Ishikawa (cell line): ENCODE results near the gene CCDC174.

ENCODE experiments used
- CEBPB ChIP-seq: IDR thresholded peaks from 2 replicates; pipeline ENCODE4 v1.6.1; 2012
- CREB1 ChIP-seq: IDR thresholded peaks from 2 replicates; pipeline ENCODE4 v1.6.1; 2012; ENCODE audit warnings: low read depth
- EGR1 ChIP-seq: IDR thresholded peaks from 2 replicates; pipeline ENCODE4 v1.6.1; 2012
- EP300 ChIP-seq: IDR thresholded peaks from 2 replicates; pipeline ENCODE4 v1.6.1; 2012; ENCODE audit warnings: borderline replicate concordance
- FOXM1 ChIP-seq: IDR thresholded peaks from 2 replicates; pipeline ENCODE4 v1.6.1; 2012; ENCODE audit warnings: low read depth, borderline replicate concordance
- MAX ChIP-seq: IDR thresholded peaks from 2 replicates; pipeline ENCODE4 v1.6.1; 2012
- NFIC ChIP-seq: IDR thresholded peaks from 2 replicates; pipeline ENCODE4 v1.6.1; 2012
- RAD21 ChIP-seq: IDR thresholded peaks from 2 replicates; pipeline ENCODE4 v1.6.1; 2012; ENCODE audit warnings: low read depth
- REST ChIP-seq: IDR thresholded peaks from 2 replicates; pipeline ENCODE4 v1.6.1; 2012; ENCODE audit warnings: low read depth, mild to moderate bottlenecking
- TAF1 ChIP-seq: IDR thresholded peaks from 2 replicates; pipeline ENCODE4 v1.6.1; 2012; ENCODE audit warnings: low read depth, mild to moderate bottlenecking
- TCF12 ChIP-seq: IDR thresholded peaks from 2 replicates; pipeline ENCODE4 v1.6.1; 2012; ENCODE audit warnings: low read depth
- TEAD4 ChIP-seq: IDR thresholded peaks from 2 replicates; pipeline ENCODE4 v1.6.1; 2012
- YY1 ChIP-seq: IDR thresholded peaks from 2 replicates; pipeline ENCODE4 v1.6.1; 2012; ENCODE audit warnings: low read depth
- ZBTB7A ChIP-seq: IDR thresholded peaks from 2 replicates; pipeline ENCODE4 v1.6.1; 2012; ENCODE audit warnings: low read depth
- TF ChIP-seq, protein P1 (sequence below): IDR thresholded peaks from 2 replicates; pipeline ENCODE4 v1.6.1; 2012

CCDC174 gene

DNA sequence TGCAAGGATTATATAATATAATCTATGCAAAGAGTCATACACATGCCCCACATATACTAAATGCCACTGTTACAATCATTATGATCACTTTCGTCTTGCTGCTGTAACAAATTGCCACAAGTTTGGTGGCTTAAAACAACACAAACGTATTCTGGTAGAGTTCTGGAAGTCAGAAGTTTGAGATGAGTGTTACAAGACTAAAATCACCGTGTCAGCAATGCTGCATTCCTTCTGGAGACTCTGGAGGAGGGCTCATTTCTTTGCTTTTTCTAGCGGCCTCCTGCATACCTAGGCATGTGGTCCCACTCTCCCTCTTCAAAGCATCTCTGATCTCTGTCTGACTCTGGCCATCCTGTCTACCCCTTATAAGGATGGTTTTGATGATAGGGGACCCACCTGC lies 1.4 kb upstream of the CCDC174 start:
- no peak for TF ChIP-seq TCF12
- TF ChIP-seq EP300, result no peak
- no peak for TF ChIP-seq CREB1
- no peak for TF ChIP-seq ZBTB7A
- no peak for TF ChIP-seq EGR1
- no peak for TF ChIP-seq TEAD4
- no peak for TF ChIP-seq YY1
- no peak for TF ChIP-seq REST
- TF ChIP-seq RAD21, result no peak
- no peak for TF ChIP-seq NFIC
- no peak for TF ChIP-seq TAF1
- TF ChIP-seq MAX, result no peak
- TF ChIP-seq, protein P1, sequence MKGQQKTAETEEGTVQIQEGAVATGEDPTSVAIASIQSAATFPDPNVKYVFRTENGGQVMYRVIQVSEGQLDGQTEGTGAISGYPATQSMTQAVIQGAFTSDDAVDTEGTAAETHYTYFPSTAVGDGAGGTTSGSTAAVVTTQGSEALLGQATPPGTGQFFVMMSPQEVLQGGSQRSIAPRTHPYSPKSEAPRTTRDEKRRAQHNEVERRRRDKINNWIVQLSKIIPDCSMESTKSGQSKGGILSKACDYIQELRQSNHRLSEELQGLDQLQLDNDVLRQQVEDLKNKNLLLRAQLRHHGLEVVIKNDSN, result no peak
- no peak for TF ChIP-seq CEBPB
- TF ChIP-seq FOXM1, result no peak

- TF ChIP-seq FOXM1, result no peak
- no peak for TF ChIP-seq NFIC
- TF ChIP-seq REST, result no peak
- TF ChIP-seq TAF1, result no peak
- no peak for TF ChIP-seq TCF12
Observed at GRCh38 chr3:14657579-14657978, 6.0 kb downstream of the CCDC174 start.

- no peak for TF ChIP-seq MAX
- TF ChIP-seq TAF1, result no peak
- TF ChIP-seq EP300, result no peak
- no peak for TF ChIP-seq NFIC
- TF ChIP-seq YY1, result no peak
- TF ChIP-seq TEAD4, result no peak
Observed at GRCh38 chr3:14658978-14659377, 7.4 kb downstream of the CCDC174 start.

GRCh38 chr3:14660942-14661341 lies 9.4 kb downstream of the CCDC174 start:
- TF ChIP-seq CEBPB, result no peak
- no peak for TF ChIP-seq YY1
- no peak for TF ChIP-seq REST
- no peak for TF ChIP-seq FOXM1
- no peak for TF ChIP-seq TCF12
- no peak for TF ChIP-seq MAX
- TF ChIP-seq RAD21, result no peak
- no peak for TF ChIP-seq EGR1
- no peak for TF ChIP-seq CREB1
- TF ChIP-seq EP300, result no peak
- TF ChIP-seq, protein P1, result no peak
- no peak for TF ChIP-seq TEAD4
- no peak for TF ChIP-seq TAF1
- TF ChIP-seq ZBTB7A, result no peak
- no peak for TF ChIP-seq NFIC
